Skin epidermis (tissue), 12 donors: Measurements from ENCODE around the gene MSH2.
"Not testable (repeated sequence)": the region's sequence is repeated elsewhere in the genome, so short reads cannot be mapped to it uniquely, and the experiment has no call there.

Experiments
- H3K27ac ChIP-seq, 21 experiments: fragments of 200-600 bp; sonication (generic) in 11 of 21; one replicate each; pipeline ENCODE4 v1.5.0; 2020; ENCODE audit warnings: mild to moderate bottlenecking in 3 of 21, inconsistent platforms in 2 of 21, moderate library complexity in 2 of 21
- H3K4me3 ChIP-seq, 7 experiments: fragments of 200-600 bp; sonication (generic) in 2 of 7; one replicate each; pipeline ENCODE4 v1.5.0; 2020; ENCODE audit warnings: inconsistent platforms in 2 of 7, mild to moderate bottlenecking in 2 of 7, moderate library complexity in 1 of 7

Gene MSH2

DNA sequence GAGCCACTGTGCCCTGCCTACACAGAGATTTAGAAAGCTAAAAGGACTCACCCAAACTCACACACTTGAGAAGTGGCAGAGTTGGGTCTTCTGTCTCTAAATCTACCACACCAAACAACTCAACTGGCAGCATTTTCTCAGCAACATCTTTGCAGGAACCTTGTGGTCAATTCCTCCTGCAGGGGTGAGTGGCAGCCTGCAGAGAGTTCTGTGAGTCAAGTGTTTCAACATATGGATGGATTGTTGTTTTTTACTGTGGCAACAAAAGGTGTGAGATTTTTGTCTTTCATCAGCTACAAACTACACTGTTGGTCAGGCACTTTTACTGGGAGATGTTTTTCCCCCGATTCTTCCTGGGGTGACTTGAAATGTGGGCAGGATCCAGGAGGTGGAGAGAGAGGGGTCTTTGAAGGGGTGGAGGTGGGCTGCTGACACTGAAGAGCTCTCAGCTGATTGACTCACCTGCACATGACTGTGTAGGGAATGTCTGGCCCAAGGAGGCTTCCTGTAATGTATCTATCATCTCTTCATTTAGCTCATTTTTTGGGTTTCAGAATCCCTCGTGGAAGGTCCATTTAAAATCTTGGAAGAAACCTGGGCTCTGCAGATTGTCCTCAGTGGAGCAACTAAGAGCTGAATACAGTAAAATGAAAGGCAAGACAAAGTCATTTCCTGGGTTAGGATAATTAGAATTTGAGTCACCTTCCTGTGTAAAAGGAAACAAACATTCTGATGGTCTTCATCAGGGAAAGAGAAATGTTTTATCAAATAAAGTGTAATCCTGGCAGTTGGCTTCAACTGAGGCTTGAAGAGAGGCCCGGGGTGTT, 98.6 kb downstream of the MSH2 start:
- Histone ChIP-seq H3K27ac (no peak overlapping the region), H3K4me3 (no peak overlapping the region)

GRCh38 chr2:47502498-47502897, 99.5 kb downstream of the MSH2 start:
- H3K4me3 ChIP-seq, H3K27ac ChIP-seq: not testable (repeated sequence)

DNA sequence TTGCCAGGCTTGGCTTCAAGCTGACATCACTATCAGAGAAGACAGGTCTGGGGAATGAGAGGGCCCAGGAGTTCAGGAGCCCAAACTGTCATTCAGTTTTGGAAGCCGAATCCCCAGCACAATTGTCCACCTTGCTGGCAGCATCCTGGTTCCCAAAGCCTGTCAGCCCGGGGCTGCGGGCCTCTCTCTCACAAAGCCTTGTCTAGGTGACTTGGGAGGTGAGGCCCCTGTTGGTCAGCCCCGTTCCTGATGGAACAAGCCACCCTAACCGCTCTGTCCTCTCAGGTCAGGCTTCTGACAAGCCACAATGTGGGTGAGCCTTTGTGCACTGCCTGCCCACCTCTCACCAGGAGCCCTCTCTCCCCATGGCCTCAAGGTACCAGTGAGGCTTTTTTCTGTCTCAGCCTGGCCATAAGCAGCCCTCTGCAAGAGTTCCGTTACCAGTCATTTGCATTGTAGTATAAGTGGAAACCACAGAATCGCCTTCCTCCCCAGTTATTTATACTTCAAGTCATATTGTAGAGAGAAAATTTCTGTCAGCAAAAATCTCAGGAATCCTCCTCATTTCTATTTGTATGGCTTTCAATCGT, 100.6 kb downstream of the MSH2 start:
- no peak overlapping the region for H3K4me3 ChIP-seq
- H3K27ac ChIP-seq = no peak overlapping the region

- H3K27ac ChIP-seq = no peak overlapping the region
- no peak overlapping the region for H3K4me3 ChIP-seq
Observed at GRCh38 chr2:47504174-47504810, 101.3 kb downstream of the MSH2 start.

- H3K27ac ChIP-seq = no peak overlapping the region
- no peak overlapping the region for H3K4me3 ChIP-seq
Observed at GRCh38 chr2:47506024-47506423, 103.1 kb downstream of the MSH2 start.

- H3K27ac ChIP-seq = no peak overlapping the region
- H3K4me3 ChIP-seq = no peak overlapping the region
Observed at GRCh38 chr2:47506436-47506835, 103.5 kb downstream of the MSH2 start.

DNA sequence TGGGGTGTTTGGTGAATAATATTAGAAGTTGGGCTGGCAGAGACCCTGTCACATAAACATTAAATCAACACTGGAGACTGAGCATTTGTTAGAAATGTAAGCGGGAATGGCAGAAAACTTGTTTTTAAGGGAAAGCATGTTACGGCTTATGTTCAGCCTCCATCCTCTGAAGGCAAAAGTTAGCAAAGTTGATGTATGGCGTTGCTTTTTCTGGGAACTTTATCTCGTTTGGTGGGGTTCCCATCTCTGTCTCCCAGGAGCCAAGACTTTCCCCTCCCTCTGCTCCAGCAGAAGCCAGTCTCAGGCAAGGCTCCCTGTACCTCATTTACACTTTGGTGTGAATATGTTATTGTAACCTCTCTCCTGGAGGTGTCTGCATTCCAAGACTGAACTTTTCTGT, 105.1 kb downstream of the MSH2 start:
- Histone ChIP-seq H3K27ac (no peak overlapping the region), H3K4me3 (no peak overlapping the region)

- Histone ChIP-seq H3K27ac (no peak overlapping the region), H3K4me3 (no peak overlapping the region)
Observed at GRCh38 chr2:47508641-47509040, 105.7 kb downstream of the MSH2 start.

GRCh38 chr2:47509250-47509649, 106.3 kb downstream of the MSH2 start:
- no peak overlapping the region for H3K4me3 ChIP-seq
- H3K27ac ChIP-seq = no peak overlapping the region

GRCh38 chr2:47509821-47510385, 106.9 kb downstream of the MSH2 start:
- Histone ChIP-seq H3K27ac (no peak overlapping the region), H3K4me3 (no peak overlapping the region)

GRCh38 chr2:47510745-47511144, 107.8 kb downstream of the MSH2 start:
- Histone ChIP-seq H3K27ac (no peak overlapping the region), H3K4me3 (no peak overlapping the region)

GRCh38 chr2:47512581-47513083, 109.7 kb downstream of the MSH2 start:
- no peak overlapping the region for H3K4me3 ChIP-seq
- no peak overlapping the region for H3K27ac ChIP-seq

DNA sequence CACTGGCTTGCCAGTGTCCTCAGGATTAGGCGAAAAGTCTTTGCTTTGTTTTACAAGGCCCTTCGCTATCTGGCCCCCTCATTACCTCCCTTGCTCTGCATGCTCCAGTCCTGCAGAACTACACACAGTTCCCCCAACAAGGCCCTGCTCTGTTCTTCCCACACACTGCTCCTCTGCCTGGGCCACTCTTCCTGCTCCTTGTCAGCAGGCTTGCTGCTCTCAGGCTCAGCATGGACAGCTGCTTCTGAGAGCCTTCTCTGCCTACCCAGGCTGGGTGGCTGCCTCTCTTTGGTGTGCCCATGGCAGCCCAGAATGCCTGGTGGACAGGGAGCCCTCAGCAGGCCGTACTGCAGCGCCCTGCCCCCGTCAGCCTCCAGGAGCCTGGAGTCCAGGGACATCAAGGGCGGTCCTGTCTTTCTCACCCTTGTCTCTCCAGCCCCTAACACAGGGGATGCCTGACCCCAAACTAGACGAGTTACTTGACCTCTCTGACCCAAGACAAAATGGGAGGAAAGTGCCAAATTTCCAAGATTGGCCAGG, 111.1 kb downstream of the MSH2 start:
- Histone ChIP-seq H3K27ac (no peak overlapping the region), H3K4me3 (no peak overlapping the region)

DNA sequence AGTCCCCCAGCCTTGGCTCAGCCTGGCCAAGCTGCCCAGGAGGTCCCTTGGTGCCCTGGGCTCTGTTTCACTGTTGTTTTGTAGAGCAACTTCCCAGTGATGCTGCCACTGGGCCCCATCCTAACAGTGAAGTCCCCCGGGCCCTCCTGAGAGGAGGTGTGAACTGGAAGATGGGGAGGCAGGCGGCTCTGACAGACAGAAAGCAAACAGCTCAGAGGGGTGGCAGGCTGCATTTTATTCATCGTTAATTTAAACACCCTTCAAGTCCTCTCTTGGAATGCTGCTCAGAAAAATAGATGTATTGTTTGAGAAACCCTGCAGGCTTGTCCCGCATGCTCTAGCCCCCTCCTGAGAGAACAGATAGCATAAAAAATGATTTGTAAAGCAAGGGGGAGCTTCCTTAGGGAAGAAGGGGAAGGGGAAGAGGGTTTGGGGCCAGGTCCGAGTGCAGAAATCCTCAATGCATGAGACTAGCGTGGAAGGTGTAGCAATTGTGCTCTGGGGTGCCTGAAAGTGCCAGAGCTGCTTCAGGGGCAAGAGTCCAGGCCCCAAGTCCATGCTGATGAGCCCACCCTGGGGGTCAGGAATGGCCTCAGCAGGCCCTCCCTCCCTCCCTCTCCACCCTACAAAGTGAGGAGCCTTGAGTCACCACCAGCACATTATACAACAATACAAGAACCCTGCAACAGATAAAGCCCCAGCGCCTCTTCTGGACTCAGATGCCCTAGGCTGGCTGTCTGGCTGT, 113.6 kb downstream of the MSH2 start:
- no peak overlapping the region for H3K27ac ChIP-seq
- no peak overlapping the region for H3K4me3 ChIP-seq

DNA sequence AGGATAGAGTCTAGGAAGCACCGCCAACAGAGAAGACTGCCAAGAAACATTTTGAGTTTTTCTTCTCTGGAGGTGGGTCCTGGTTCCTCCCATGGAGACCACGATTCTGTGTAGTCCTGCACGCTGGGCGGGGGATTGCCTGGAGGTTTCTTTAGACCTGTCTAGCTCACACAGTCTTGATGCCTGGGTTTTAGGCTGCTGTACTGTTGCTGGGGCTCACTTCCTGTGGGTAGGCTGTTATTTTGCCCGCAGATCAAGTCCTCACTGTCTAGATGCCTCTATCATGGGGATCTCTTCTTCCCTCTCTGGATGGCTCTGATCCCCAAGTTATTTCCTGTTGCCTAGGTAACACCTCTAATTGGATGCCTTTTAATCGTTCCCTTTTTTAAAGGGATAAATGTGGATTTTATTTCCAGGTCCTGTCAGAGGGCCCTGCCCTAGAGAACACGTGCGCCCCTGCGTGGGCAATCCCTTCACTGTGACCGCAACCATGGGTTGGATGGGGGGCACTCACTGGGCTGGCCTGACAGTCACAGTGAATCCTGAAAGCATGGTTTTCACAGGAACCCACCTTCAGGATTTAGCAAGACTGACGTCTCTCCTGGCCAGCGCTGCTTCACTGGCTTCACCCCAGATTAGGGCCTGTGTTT, 115.7 kb downstream of the MSH2 start:
- Histone ChIP-seq H3K4me3 (no peak overlapping the region), H3K27ac (no peak overlapping the region)

GRCh38 chr2:47519147-47519537, 116.2 kb downstream of the MSH2 start:
- no peak overlapping the region for H3K4me3 ChIP-seq
- H3K27ac ChIP-seq = no peak overlapping the region

DNA sequence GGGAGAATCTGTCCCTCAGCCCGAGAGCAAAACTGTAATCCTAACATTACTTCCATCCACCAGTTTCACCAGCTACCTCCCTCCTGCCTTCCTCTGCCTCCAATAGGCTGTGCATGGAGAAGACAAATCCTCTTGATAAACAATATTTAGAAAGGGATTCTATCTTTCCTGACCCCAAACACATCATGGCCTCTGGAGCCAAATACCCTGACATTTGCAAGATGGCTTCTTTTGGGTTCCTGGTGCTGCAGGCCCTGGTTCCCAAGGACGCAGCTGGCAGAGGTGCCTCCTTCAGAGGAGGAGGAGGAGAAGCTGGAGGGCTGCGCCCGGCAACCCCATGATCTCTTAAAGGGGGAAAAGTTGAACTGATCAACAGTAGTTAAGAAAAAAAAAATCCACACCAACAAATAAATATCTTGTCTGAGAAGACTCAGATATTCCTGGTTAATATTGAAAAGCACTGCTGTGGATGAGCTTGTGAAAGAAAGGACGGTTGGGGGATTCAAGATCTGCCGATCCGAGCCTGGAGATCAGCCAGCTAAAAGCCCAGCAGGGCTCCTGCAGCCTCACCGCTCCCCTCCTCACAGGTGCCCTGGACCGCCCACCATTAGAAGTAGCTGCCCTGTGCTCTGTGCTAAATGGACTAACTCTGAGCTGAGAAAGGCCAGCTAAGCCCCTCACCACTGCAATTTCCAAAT, 116.8 kb downstream of the MSH2 start:
- Histone ChIP-seq H3K4me3 (no peak overlapping the region), H3K27ac (no peak overlapping the region)

DNA sequence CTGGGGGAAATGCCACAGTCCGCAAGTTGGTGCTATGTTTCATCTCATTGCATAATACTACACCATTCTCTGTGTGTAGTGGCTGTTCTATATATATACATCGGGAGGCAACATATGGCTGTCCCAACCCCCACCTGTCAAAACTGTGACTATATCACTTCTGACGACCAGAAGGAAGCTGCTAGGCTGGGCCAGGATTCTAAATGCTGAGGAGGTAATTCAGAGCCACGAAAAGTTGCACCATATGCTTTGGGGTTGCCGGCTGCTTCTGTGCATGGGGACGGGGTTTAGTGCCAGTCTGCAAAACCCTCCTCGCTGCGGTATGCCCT, 117.3 kb downstream of the MSH2 start:
- H3K4me3 ChIP-seq = peak overlapping the region in 5 of 7 experiments; percentile 17 to 49 (median 40)
- H3K27ac ChIP-seq = no peak overlapping the region
